GM23248 (cell line): ENCODE measurements around the gene KCP.

Source experiments
- EZH2 ChIP-seq: fragments of 200-600 bp; sonication (generic); IDR thresholded peaks from 2 replicates; pipeline ENCODE4 v1.6.1; 2018; ENCODE audit warnings: antibody characterized with exemption, mild to moderate bottlenecking; ENCODE audit not compliant: insufficient read depth, poor library complexity, severe bottlenecking
- EZH2phosphoT487 ChIP-seq: fragments of 200-600 bp; sonication (generic); IDR thresholded peaks from 2 replicates; pipeline ENCODE4 v1.6.1; 2018; ENCODE audit warnings: antibody characterized with exemption, moderate library complexity, mild to moderate bottlenecking, low read depth; ENCODE audit not compliant: insufficient read depth

- no peak for TF ChIP-seq EZH2
- TF ChIP-seq EZH2phosphoT487, result no peak
Measured at GRCh38 chr7:128920913-128921582, 10.5 kb upstream of the KCP start.
